Activated CD4-positive, alpha-beta T cell treated with anti-CD3 and anti-CD28 coated beads, Interleukin-10, Interleukin-2, amounts not matched to agents 100 ng/mL and 50 ng/mL, durations not matched to agents 16 hours and 8 hours (primary cell): Measurements from ENCODE around the gene SCYGR8.

Experiments used
- DNase-seq: peaks from one replicate; pipeline ENCODE4 v3.0.0-alpha.2; 2020

Gene SCYGR8

DNA sequence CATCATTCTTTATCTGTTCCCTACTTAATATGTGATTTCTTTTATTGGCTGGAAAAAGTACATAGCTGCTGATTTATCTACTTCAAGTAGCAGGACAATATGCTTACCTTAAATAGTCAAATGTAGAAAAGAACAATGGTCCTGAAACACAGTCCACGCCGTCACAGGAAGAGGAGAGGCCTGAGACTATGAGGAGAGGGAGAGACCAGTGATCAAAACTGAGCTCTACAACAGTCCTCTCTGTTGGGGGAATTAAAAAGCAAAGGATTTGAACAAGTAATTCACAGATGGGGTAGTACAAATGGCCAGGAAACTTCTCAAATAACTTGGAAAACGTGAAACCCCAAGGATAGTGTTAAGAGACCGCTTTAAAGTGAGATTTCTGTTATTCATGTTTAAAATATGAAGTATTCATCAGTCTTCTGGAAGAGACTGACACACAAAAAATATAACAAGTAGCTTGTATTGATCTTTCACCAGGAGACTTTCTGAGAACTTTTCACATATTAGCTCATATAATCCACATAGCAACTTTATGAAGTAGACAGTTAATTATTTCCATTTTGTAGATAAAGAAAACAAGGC lies 20.2 kb downstream of the SCYGR8 start:
- DNase-seq = no peak

DNA sequence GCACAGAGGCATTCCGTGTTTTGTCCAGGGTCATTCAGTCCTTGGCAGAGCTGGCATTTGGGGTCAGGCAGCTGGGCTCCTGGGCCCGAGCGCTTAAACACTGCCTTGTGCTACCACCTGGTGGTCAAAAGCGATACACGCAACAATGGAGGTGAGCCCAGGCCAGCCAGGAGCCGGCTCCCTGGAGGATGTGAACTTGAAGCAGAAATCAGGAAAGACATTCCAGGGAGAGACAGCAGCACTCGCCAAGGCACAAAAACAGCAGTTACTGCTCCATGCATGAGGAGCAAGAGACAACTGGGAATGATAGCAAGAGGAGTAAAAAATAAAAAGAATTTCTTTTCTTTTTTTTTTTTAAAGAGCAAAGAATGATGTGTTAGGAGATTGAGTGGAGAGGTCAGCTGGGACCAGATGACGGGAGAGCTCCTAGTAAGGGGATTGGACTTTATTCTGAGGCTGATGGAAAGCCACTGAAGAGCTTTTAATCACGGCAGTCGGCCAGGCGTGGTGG lies 20.7 kb downstream of the SCYGR8 start:
- DNase-seq = peak; percentile 68

DNA sequence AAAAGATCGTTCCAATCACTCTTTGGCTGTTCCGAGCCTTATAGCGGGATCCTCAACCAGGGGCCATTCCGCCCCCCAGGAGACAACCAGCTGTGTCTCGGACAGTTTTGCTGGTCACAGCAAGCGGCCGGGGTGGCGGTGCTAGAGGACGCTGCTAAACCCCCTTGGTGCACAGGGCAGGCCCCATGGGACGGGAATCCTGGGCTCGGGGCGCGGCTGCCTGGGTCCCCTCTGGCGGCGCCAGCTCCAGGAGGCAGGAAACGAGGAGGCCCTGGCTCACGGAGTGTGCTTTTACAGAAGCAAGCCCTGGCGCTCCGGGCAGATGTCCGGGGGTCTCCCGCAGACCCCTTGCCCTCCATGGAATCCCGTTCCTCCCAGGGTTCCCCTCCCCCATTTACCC lies 22.1 kb downstream of the SCYGR8 start:
- no peak for DNase-seq

DNA sequence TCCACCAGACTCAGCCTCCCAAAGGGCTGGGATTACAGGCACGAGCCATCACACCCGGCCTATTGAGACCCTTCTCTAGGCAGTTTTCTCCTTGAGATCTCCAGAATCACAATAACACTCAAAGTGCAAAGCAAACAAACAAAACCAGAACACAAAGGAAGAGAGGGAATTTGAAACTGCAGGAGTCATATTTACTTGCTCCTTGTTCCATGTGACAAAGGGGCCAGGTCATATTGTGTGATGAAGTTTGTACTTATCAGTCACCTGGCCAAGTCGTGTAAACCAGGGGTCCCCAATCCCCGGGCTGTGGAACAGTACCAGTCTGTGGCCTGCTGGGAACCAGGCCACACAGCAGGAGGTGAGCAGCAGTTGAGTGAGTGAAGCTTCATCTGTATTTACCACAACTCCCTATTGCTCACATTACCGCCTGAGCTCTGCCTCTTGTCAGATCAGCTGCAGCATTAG lies 26.5 kb downstream of the SCYGR8 start:
- no peak for DNase-seq

DNA sequence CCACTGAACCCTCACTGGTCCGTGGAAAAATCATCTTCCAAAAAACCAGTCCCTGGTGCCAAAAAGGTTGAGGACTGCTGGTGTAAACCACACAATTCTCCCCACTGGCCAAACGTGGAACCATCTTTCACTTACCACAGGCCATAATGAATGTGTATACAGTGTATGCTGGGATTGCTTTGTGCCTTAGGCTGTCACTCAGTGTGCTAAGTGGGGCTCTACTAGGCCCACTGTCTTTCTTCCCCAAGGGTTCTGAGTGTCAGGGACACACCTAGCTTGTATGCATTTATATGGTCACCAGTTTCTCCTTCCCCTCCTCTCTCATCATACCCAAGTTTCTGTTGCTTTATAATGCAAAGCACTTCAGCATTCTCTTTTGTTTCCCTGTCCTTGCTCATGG lies 27.2 kb downstream of the SCYGR8 start:
- DNase-seq = no peak

DNA sequence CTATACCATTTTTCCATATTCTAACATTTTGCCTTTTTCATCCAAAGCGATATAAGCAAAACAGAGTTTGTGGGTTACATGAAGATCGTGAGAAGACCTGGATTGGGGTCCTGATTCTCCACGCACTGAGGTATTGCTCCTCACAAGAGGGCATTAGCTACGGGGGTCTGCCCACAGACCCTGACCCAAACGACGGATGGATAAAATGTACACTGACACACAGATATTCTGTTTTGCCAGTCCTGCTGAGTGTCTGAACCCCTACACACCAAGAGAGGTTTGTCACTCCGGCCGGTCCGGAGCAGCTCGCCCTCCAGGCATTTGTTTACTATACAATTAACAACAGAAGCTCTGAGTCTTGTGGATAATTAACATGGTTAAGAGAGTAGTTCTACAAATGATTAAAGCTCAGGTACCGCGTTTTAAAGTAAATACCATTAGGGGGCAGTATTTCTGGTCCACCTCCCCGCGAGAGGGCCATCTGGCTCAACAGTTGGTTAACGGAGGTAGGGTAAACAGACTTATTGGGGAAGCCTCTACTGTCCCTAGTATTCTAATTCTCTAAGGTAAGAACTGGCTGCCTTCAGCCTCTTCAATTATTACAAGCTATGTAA lies 28.4 kb downstream of the SCYGR8 start:
- DNase-seq = peak; percentile 41

DNA sequence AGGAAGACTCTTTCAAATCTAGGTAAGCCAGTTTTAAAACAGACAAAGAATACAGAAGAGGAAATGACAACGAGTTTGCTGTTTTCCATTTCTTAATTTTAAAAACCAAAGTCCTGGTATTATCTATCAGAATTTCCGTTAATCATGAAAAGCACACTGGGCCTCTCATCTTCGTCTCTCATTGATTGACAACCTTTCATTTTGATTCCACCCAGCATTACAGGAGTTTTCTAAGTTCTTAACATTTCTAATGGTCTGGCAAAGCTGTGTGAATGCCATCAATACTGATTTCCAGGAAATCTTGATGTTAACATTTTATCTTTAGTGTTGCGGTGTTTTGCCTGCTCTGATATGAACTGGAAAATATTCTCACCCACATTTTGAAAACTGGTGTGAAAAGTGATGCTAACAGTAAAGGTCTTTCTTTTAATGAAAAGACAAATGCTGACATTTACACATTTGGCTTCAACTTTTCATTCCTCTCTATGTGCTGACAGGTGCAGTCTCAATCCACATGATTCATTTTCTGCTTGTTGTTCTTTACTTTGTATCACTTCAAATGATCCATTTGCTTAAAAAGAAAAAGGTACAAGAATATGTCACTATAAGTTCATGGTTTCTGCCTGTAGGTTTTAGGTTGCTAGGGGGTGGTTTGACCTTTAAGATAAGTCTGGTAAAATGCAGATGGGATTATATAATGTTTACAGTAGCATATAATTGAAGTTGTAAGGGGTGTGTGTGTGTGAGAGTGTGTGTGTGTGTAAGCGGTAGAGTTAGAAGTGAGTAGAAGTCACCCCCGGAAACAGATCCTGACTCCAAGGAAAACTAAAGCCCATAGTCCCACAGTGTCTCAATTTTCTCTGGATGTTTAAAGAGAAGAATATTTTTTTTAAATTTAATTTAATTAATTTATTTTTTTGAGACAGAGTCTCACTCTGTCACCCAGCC lies 29.5 kb downstream of the SCYGR8 start:
- no peak for DNase-seq

DNA sequence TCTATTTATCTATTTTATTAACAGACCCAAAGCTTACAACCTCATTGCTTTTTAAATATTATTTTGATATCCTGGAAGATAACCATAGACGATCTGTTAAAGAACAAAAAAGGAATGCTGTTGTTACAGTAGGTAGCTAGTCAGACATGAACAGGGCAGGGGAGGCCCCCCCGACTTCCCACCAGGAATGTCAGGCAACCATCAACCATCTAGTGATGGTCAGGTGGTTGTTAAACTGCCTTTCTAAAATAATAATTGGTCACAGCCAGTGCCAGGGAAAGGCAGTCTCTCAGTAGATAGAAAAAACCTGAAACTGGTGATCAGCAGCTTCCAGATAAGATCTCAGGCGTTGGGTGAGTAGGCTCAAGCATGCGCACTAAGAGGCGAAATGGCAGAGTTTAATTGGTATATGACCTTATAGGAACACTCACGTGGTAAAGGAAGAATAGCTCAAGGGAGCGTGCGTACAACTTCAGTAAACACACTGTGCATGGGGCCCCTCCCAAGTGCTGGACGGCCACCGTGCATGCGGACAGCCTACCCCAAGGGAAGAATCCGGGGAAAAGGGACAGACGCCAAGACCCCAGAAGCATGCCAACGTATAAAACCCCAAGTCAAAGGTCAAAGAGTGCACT lies 35.4 kb downstream of the SCYGR8 start:
- DNase-seq = no peak

DNA sequence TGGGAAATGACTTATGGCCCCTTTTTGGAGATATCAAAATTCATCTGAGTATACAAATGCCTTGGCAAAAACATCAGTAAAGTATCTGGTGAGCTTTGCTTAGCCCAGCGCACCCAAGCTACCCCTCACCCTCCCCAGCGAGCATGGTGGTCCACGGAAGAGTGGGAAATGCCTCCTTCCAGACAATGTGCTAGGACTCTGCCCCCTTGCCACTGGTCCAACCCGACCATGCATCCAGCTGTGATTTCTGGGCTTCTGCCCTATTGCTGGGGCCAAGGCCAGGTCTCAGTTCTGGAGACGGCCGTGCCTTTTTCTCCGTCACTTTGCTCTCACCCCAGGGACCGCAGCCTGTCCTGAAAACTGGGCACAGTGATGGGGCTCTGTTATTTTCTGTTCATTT lies 36.1 kb downstream of the SCYGR8 start:
- no peak for DNase-seq

DNA sequence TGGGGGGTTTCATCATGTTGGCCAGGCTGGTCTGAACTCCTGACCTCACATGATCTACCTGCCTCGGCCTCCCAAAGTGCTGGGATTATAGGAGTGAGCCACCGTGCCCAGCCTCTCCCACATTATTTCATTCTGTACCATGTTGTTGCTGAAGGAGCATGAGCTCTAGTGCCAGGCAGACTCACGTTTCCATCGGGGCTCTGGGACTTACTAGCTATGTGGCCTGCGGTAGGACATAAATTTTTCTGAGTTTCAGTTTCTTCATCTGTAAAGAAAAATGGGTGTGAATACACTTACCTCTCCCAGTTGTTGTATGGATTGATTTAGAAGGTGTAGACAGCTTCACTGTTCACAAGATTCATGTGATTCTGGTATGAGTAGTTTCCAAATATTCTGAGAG lies 37.1 kb downstream of the SCYGR8 start:
- DNase-seq = no peak

DNA sequence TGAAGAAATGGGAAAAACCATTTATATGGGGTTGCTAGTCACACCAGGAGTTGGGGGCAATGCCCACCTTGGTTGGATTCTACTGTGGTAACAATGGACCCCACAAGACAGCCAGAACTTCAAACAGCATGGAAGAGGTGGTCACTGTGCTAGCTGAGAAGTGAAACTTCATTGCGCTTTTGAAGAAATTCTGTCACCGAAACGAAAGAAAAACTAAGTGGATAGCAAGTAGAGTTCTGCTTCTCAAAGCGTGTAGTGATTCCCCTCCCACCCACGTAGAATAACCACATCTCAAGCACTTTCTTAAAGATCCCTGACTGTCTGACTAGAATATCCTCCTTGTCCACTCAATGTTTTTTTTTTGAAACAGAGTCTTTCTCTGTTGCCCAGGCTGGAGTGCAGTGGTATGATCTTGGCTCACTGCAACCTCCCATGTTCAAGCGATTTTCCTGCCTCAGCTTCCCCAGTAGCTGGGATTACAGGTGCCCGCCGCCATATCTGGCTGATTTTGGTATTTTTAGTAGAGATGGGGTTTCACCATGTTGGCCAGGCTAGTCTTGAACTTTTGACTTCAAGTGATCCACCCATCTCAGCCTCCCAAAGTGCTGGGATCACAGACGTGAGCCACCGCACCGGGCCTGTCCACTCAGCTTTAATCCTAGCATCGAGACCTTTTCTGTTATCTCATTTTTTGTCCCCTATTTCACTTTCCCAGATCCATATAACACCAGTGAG lies 37.9 kb downstream of the SCYGR8 start:
- peak; percentile 40 for DNase-seq

DNA sequence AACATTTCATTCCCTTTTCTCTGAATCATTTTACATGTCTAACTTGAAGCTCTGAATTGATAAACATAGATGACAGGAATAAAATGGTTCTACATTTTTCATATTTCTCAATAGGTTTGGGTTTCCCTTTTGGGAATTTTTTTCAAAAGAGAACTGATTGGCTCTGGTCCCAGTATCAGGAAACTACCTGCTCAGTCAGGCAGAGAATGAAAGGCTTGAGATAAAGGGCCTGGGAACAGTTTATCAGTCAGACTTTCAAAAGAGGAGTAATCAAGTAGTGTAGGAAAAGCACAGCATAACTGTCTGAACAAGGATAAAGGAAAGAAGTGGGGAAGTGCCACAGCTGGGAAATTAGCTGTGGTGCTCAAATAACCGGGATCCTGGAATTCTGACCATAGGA lies 39.6 kb downstream of the SCYGR8 start:
- DNase-seq = no peak

DNA sequence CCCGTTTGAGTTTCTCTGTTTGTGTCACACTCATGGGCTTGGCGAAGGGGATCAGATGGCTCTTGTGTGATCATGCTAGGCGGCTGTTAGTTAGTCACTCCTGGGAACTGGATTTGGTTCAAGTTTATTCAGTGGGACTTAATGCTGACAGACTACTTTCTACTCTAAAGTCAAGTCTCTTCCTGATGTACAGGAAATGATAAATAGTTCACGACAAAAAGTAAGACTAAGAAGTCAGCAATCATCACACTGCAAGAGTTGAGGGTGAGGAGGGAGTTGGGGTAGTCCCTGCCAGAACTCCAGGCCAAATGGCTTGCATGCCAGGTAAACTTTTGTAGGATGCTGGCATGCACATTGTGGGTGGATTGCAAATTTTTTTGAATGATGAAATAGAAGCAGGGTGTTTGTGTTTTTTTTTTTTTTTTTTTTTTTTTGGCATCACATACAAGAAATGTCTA lies 42.9 kb downstream of the SCYGR8 start:
- no peak for DNase-seq

DNA sequence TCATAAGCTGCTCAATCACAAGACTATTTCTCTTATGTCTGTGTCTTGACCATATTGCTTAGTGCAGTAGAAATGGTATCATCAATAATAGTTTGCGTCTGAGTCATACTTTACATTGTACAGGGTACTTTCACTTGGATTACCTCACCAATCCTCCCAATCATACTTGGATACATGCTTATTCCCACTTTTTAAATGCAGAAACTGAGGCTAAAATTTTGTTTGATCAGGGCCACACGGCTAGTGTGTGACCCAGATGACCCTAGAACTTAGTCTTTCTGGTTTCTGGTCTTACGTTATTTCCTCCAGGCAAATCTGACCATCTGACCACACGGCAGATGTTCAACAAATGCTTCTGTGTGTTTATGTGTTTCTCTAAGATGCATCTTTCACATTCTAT lies 44.1 kb downstream of the SCYGR8 start:
- no peak for DNase-seq

DNA sequence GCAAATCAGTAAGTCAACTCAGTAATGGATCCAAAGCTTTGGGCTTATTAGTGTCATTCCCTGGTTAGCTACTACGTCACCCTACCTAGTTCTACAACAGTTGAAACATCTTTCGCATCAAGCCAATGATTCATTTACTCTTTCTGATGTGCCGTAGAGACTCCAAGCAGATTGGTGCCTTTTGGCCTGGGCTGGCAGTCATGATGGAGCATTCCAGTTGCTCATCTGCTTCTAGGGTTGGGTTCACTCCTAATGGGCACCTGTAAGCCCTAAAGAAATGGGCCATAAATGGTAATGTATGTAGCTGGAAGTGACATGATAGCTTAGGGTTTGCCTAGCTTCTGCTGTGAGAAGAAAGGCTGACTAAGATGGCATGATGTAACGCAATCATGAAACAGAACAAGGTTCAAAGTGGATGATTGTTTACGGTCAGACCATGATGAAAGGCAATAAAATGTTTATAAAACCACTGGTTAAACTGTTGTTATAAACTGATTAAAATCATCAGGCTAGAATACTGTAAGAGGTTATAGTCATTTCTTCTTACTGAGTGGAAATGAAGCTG lies 47.5 kb downstream of the SCYGR8 start:
- no peak for DNase-seq
